Testis (tissue), 2 donors: ENCODE measurements around the gene KIFC1.

Source experiments
- POLR2A ChIP-seq: fragments of 450-650 bp; IDR thresholded peaks from one replicate; pipeline ENCODE4 v1.6.1; 2017; ENCODE audit warnings: antibody characterized with exemption, mild to moderate bottlenecking, moderate library complexity
- TF ChIP-seq, protein P1 (sequence below), 3 experiments: fragments of 450-650 bp in 2 of 3; fragments of 200-600 bp in 1 of 3; sonication (generic) in 1 of 3; IDR thresholded peaks; one replicate each; pipeline ENCODE4 v1.5.1; 2016 to 2019; ENCODE audit warnings: antibody characterized with exemption in 3 of 3, mild to moderate bottlenecking in 2 of 3, moderate library complexity in 1 of 3

GRCh38 chr6:33459226-33459625, 67.6 kb downstream of the KIFC1 start:
- TF ChIP-seq, protein P1, sequence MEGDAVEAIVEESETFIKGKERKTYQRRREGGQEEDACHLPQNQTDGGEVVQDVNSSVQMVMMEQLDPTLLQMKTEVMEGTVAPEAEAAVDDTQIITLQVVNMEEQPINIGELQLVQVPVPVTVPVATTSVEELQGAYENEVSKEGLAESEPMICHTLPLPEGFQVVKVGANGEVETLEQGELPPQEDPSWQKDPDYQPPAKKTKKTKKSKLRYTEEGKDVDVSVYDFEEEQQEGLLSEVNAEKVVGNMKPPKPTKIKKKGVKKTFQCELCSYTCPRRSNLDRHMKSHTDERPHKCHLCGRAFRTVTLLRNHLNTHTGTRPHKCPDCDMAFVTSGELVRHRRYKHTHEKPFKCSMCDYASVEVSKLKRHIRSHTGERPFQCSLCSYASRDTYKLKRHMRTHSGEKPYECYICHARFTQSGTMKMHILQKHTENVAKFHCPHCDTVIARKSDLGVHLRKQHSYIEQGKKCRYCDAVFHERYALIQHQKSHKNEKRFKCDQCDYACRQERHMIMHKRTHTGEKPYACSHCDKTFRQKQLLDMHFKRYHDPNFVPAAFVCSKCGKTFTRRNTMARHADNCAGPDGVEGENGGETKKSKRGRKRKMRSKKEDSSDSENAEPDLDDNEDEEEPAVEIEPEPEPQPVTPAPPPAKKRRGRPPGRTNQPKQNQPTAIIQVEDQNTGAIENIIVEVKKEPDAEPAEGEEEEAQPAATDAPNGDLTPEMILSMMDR (IDR thresholded peaks at IDR 0.05), result no peak
- TF ChIP-seq POLR2A, result no peak
